GM23338 (cell line): Measurements from ENCODE around the gene ZNF366. TPM values are rescaled to one million over a fixed set of nuclear protein-coding genes. Genes with fewer than 3 reads are reported as not detected.

Experiments used
- ATAC-seq: fragments of 200-7000 bp; cut with Tn5 transposase; 3 replicates; pipeline ENCODE4 v1.9.1; 2020
- DNase-seq: peaks from one replicate; pipeline ENCODE4 v3.0.0-alpha.2; 2015; ENCODE audit warnings: low spot score
- H2AFZ ChIP-seq: fragments of 200-600 bp; sonication (generic); 2 replicates; pipeline ENCODE4 v1.8.0; 2016; ENCODE audit warnings: antibody characterized with exemption, mild to moderate bottlenecking, moderate library complexity
- H3F3A ChIP-seq: fragments of 200-600 bp; sonication (generic); replicated peaks from 2 replicates; pipeline ENCODE4 v1.8.0; 2017; ENCODE audit warnings: antibody characterized with exemption, mixed run types, low read depth
- H3K27ac ChIP-seq: fragments of 200-600 bp; sonication (generic); 2 replicates; pipeline ENCODE4 v1.6.1; 2016; ENCODE audit warnings: low read depth
- H3K27me3 ChIP-seq: fragments of 200-600 bp; sonication (generic); 2 replicates; pipeline ENCODE4 v1.8.0; 2016; ENCODE audit warnings: mild to moderate bottlenecking, mixed run types, moderate library complexity; ENCODE audit not compliant: insufficient read depth
- H3K36me3 ChIP-seq: fragments of 200-600 bp; sonication (generic); 2 replicates; pipeline ENCODE4 v1.8.0; 2016; ENCODE audit warnings: mild to moderate bottlenecking; ENCODE audit not compliant: insufficient read depth
- H3K4me1 ChIP-seq: fragments of 200-600 bp; sonication (generic); 2 replicates; pipeline ENCODE4 v1.8.0; 2016; ENCODE audit warnings: mild to moderate bottlenecking, moderate library complexity; ENCODE audit not compliant: insufficient read depth
- H3K4me2 ChIP-seq: fragments of 200-600 bp; sonication (generic); 2 replicates; pipeline ENCODE4 v1.7.1; 2017; ENCODE audit warnings: mixed run types
- H3K4me3 ChIP-seq: fragments of 200-600 bp; sonication (generic); 2 replicates; pipeline ENCODE4 v1.6.1; 2016; ENCODE audit warnings: mixed run types
- H3K79me2 ChIP-seq: fragments of 200-600 bp; sonication (generic); replicated peaks from 2 replicates; pipeline ENCODE4 v1.8.0; 2017; ENCODE audit warnings: mild to moderate bottlenecking; ENCODE audit not compliant: insufficient read depth
- H3K9me2 ChIP-seq: fragments of 200-600 bp; sonication (generic); 2 replicates; pipeline ENCODE4 v1.8.0; 2017; ENCODE audit not compliant: insufficient read depth
- H4K20me1 ChIP-seq: fragments of 200-600 bp; sonication (generic); replicated peaks from 2 replicates; pipeline ENCODE4 v1.8.0; 2017; ENCODE audit warnings: mild to moderate bottlenecking; ENCODE audit not compliant: insufficient read depth
- H3K27ac Mint-ChIP-seq: 2 replicates; pipeline ENCODE4 v1.8.0; 2020; ENCODE audit warnings: inconsistent platforms, mild to moderate bottlenecking, moderate library complexity, mixed read lengths
- H3K27me3 Mint-ChIP-seq: 3 replicates; pipeline ENCODE4 v1.8.0; 2022; ENCODE audit warnings: low read depth, mild to moderate bottlenecking, moderate library complexity, mixed read lengths, inconsistent platforms; ENCODE audit not compliant: insufficient read depth, poor library complexity
- H3K36me3 Mint-ChIP-seq: 3 replicates; pipeline ENCODE4 v1.8.0; 2021; ENCODE audit warnings: low read depth, mild to moderate bottlenecking, inconsistent platforms, moderate library complexity, mixed read lengths
- H3K4me1 Mint-ChIP-seq: 3 replicates; pipeline ENCODE4 v1.8.0; 2020; ENCODE audit warnings: mild to moderate bottlenecking, inconsistent platforms, mixed read lengths
- H3K4me3 Mint-ChIP-seq: 3 replicates; pipeline ENCODE4 v1.8.0; 2021; ENCODE audit warnings: moderate library complexity, mild to moderate bottlenecking, inconsistent platforms, mixed read lengths
- H3K9me3 Mint-ChIP-seq: 3 replicates; pipeline ENCODE4 v1.8.0; 2020; ENCODE audit warnings: moderate library complexity, mild to moderate bottlenecking, inconsistent platforms, mixed read lengths
- CREB1 ChIP-seq: fragments of 250-450 bp; sonication (Bioruptor Pico); IDR thresholded peaks from 2 replicates; pipeline ENCODE4 v1.5.0; 2020; ENCODE audit warnings: low read depth, mild to moderate bottlenecking, moderate library complexity
- EZH2phosphoT487 ChIP-seq: fragments of 200-600 bp; sonication (generic); IDR thresholded peaks from one replicate; pipeline ENCODE4 v1.8.1; 2018; ENCODE audit warnings: antibody characterized with exemption; ENCODE audit not compliant: unreplicated experiment
- NANOG ChIP-seq: IDR thresholded peaks from 2 replicates; pipeline ENCODE4 v1.6.1; 2016; ENCODE audit warnings: antibody characterized with exemption, borderline replicate concordance
- ZNF114 ChIP-seq: fragments of 250-450 bp; sonication (Bioruptor Pico); IDR thresholded peaks from 2 replicates; pipeline ENCODE4 v1.5.0; 2020; ENCODE audit warnings: mild to moderate bottlenecking, moderate library complexity
- ZNF331 ChIP-seq: fragments of 250-450 bp; sonication (Bioruptor Pico); IDR thresholded peaks from 2 replicates; pipeline ENCODE4 v1.5.0; 2020; ENCODE audit warnings: low read depth, mild to moderate bottlenecking, moderate library complexity
- polyA plus RNA-seq: library from polyadenylated mRNA; unstranded; fragments of >200 nt; fragmentation: Nextera tagmentation; extraction: Ambion mirVana; gene quantifications from 2 replicates; pipeline ENCODE4 v1.2.1, GENCODE V29; 2016
- total RNA-seq: library from RNA; depleted of rRNA; stranded (reverse); fragments of >200 nt; shearing (Covaris generic); gene quantifications from 2 replicates; pipeline ENCODE4 v1.2.3, GENCODE V29; 2014
- TF ChIP-seq, protein P1 (sequence below), 2 experiments: fragments of 200-600 bp in 1 of 2; sonication (generic) in 1 of 2; conservative IDR thresholded peaks; 2 replicates each; pipeline versions ENCODE4 v1.5.1 to v1.6.1; 2016 to 2017; ENCODE audit warnings: antibody characterized with exemption in 2 of 2, low read depth in 2 of 2, mild to moderate bottlenecking in 2 of 2, moderate library complexity in 1 of 2
- TF ChIP-seq, protein P2 (sequence below): fragments of 250-450 bp; sonication (Bioruptor Pico); IDR thresholded peaks from 2 replicates; pipeline ENCODE4 v1.5.0; 2020; ENCODE audit warnings: mild to moderate bottlenecking, moderate library complexity

Gene ZNF366
- total and polyA plus RNA-seq, 2 experiments from 2014 or later: not detected

DNA sequence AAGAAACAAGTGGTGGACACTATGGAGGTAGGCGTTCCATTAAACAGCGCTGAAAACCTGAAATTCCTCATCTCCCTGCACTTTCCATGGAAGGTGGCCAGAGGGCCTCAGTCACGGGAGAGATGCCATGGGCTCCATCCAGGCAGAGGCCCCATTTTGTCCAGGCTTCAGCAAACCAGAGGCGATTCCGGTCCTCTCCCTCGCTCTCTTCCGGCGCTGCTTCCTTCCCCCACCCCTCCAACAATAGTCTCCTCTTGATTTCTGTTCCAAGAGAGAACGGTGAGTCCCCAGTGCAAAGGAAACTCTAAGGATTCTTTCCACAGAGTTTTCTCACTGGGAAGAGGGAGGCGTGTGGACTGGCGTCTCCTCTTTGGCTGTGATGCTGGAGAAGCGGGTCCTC is 7.5 kb downstream of the ZNF366 start:
- Histone ChIP-seq H3K79me2 (no peaks in the 10 kb centered on the region), H3K4me3 (no peak overlapping the region), H3F3A (no peaks in the 10 kb centered on the region), H3K27ac (no peak overlapping the region), H3K4me2 (no peak overlapping the region), H3K9me2 (no peaks in the 10 kb centered on the region), H3K4me1 (peaks cover 21% of the 10 kb centered on the region; the same call in 1 of the 2 replicates), H3K27me3 (no peaks in the 10 kb centered on the region), H2AFZ (peak overlapping the region; percentile 92), H3K36me3 (no peaks in the 10 kb centered on the region), H4K20me1 (no peaks in the 10 kb centered on the region)
- Mint-ChIP-seq H3K36me3 (no peaks in the 10 kb centered on the region), H3K4me1 (peaks cover 45% of the 10 kb centered on the region), H3K27ac (no peak overlapping the region), H3K27me3 (no peaks in the 10 kb centered on the region), H3K4me3 (no peak overlapping the region), H3K9me3 (no peaks in the 10 kb centered on the region)
- ATAC-seq (peak; percentile 26; the same call in 2 of the 3 replicates), DNase-seq (peak; percentile 18)
- TF ChIP-seq, protein P1, sequence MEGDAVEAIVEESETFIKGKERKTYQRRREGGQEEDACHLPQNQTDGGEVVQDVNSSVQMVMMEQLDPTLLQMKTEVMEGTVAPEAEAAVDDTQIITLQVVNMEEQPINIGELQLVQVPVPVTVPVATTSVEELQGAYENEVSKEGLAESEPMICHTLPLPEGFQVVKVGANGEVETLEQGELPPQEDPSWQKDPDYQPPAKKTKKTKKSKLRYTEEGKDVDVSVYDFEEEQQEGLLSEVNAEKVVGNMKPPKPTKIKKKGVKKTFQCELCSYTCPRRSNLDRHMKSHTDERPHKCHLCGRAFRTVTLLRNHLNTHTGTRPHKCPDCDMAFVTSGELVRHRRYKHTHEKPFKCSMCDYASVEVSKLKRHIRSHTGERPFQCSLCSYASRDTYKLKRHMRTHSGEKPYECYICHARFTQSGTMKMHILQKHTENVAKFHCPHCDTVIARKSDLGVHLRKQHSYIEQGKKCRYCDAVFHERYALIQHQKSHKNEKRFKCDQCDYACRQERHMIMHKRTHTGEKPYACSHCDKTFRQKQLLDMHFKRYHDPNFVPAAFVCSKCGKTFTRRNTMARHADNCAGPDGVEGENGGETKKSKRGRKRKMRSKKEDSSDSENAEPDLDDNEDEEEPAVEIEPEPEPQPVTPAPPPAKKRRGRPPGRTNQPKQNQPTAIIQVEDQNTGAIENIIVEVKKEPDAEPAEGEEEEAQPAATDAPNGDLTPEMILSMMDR (conservative IDR thresholded peaks at IDR 0.05; ENCODE audit: low read depth in 2 of 2): peak in 1 of 2 experiments; percentile 10; a peak in 1 of 4 replicates
- TF ChIP-seq EZH2phosphoT487 (no peak), ZNF114 (CRISPR knock-in tag) (no peak), ZNF331 (CRISPR knock-in tag) (no peak), CREB1 (no peak), NANOG (no peak)
- TF ChIP-seq, protein P2, sequence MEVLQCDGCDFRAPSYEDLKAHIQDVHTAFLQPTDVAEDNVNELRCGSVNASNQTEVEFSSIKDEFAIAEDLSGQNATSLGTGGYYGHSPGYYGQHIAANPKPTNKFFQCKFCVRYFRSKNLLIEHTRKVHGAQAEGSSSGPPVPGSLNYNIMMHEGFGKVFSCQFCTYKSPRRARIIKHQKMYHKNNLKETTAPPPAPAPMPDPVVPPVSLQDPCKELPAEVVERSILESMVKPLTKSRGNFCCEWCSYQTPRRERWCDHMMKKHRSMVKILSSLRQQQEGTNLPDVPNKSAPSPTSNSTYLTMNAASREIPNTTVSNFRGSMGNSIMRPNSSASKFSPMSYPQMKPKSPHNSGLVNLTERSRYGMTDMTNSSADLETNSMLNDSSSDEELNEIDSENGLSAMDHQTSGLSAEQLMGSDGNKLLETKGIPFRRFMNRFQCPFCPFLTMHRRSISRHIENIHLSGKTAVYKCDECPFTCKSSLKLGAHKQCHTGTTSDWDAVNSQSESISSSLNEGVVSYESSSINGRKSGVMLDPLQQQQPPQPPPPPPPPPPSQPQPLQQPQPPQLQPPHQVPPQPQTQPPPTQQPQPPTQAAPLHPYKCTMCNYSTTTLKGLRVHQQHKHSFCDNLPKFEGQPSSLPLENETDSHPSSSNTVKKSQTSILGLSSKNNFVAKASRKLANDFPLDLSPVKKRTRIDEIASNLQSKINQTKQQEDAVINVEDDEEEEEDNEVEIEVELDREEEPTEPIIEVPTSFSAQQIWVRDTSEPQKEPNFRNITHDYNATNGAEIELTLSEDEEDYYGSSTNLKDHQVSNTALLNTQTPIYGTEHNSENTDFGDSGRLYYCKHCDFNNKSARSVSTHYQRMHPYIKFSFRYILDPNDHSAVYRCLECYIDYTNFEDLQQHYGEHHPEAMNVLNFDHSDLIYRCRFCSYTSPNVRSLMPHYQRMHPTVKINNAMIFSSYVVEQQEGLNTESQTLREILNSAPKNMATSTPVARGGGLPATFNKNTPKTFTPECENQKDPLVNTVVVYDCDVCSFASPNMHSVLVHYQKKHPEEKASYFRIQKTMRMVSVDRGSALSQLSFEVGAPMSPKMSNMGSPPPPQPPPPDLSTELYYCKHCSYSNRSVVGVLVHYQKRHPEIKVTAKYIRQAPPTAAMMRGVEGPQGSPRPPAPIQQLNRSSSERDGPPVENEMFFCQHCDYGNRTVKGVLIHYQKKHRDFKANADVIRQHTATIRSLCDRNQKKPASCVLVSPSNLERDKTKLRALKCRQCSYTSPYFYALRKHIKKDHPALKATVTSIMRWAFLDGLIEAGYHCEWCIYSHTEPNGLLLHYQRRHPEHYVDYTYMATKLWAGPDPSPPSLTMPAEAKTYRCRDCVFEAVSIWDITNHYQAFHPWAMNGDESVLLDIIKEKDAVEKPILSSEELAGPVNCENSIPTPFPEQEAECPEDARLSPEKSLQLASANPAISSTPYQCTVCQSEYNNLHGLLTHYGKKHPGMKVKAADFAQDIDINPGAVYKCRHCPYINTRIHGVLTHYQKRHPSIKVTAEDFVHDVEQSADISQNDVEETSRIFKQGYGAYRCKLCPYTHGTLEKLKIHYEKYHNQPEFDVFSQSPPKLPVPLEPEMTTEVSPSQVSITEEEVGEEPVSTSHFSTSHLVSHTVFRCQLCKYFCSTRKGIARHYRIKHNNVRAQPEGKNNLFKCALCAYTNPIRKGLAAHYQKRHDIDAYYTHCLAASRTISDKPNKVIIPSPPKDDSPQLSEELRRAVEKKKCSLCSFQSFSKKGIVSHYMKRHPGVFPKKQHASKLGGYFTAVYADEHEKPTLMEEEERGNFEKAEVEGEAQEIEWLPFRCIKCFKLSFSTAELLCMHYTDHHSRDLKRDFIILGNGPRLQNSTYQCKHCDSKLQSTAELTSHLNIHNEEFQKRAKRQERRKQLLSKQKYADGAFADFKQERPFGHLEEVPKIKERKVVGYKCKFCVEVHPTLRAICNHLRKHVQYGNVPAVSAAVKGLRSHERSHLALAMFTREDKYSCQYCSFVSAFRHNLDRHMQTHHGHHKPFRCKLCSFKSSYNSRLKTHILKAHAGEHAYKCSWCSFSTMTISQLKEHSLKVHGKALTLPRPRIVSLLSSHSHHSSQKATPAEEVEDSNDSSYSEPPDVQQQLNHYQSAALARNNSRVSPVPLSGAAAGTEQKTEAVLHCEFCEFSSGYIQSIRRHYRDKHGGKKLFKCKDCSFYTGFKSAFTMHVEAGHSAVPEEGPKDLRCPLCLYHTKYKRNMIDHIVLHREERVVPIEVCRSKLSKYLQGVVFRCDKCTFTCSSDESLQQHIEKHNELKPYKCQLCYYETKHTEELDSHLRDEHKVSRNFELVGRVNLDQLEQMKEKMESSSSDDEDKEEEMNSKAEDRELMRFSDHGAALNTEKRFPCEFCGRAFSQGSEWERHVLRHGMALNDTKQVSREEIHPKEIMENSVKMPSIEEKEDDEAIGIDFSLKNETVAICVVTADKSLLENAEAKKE (CRISPR knock-in tag): no peak
